K562 (cell line): Measurements from ENCODE around the gene MOB1B.

Experiments used
- CTCF ChIP-seq, 3 experiments: IDR thresholded peaks in 2 of 3; conservative IDR thresholded peaks in 1 of 3; 2 replicates each; pipeline ENCODE4 v1.5.1; 2011 to 2012; ENCODE audit warnings: low read length in 3 of 3, mild to moderate bottlenecking in 3 of 3, control low read depth in 2 of 3, improper control_type of control experiment in 1 of 3, inconsistent platforms in 1 of 3, low read depth in 1 of 3, mixed read lengths in 1 of 3, moderate library complexity in 1 of 3; ENCODE audit not compliant: insufficient read depth in 2 of 3
- REST ChIP-seq, 2 experiments: fragments of 450-650 bp; formaldehyde crosslinking in 1 of 2; IDR thresholded peaks; 2 replicates each; pipeline versions ENCODE4 v1.4.0 to v1.6.1; 2014 to 2020; ENCODE audit warnings: mild to moderate bottlenecking in 2 of 2, borderline replicate concordance in 1 of 2, low read depth in 1 of 2

- TF ChIP-seq CTCF (IDR thresholded peaks at IDR 0.05 in 2 of 3, conservative IDR thresholded peaks at IDR 0.05 in 1 of 3; ENCODE audit: insufficient read depth in 2 of 3, low read depth in 1 of 3, low read length in 3 of 3) (0 out of 6 replicates have a peak, but pooled peaks of 2 of the 3 experiments have one; percentile 2 to 11), REST (IDR thresholded peaks at IDR 0.05; ENCODE audit: borderline replicate concordance) (no peak), REST (CRISPR knock-in tag; IDR thresholded peaks at IDR 0.05; ENCODE audit: low read depth) (no peak)
Measured at GRCh38 chr4:70948665-70949260, 46.6 kb downstream of the MOB1B start.
